GM18511 (cell line): Measurements from ENCODE around the gene RBM39.
"Not testable (repeated sequence)": the region's sequence is repeated elsewhere in the genome, so short reads cannot be mapped to it uniquely, and the experiment has no call there.

Experiments
- ATAC-seq: cut with Tn5 transposase; IDR thresholded peaks from one replicate; pipeline ENCODE4 v1.9.1; 2021; ENCODE audit warnings: mild to moderate bottlenecking, moderate library complexity; ENCODE audit not compliant: unreplicated experiment

Gene RBM39

GRCh38 chr20:35726842-35727711 lies 15.0 kb downstream of the RBM39 start:
- no peak for ATAC-seq

DNA sequence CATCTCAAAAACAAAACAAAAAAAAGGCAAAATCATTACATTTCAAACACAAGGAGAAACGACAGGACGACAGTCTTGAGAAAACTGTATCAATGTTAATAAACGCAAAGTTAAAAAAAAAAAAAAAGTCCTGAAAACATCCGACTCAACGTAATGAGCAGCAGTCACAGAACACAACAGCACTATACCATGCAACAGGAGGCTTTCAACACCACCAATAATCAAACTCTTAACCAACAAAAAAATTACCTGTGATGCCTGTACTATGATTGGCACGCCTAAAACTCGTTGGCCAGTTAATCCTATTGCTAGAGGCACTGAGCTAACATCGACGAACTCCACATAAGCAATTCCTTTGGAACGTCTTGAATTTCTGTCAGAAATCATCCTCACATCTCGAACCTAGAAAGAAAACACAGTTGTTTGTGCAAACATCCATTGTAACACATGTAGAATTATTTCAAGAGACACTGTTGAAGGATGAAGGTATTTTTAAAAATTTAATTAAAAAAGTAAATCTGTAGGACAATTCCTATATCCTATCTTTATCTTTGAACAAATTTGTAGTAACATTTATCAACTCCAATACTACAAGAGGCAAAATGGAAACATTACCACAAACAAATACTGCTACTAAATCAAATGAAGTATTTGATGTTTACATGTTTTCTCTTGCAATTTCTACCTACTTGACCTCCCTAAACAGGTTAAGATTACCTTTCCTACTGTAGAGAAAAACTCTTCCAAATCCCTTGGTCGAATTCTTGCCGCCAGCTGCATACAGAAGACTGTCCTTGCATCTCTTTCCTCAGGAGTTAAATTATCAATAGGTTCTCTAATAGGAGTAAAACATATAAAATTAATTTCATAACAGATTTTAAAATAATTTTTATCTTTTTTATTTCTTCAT lies 17.5 kb downstream of the RBM39 start:
- no peak for ATAC-seq

DNA sequence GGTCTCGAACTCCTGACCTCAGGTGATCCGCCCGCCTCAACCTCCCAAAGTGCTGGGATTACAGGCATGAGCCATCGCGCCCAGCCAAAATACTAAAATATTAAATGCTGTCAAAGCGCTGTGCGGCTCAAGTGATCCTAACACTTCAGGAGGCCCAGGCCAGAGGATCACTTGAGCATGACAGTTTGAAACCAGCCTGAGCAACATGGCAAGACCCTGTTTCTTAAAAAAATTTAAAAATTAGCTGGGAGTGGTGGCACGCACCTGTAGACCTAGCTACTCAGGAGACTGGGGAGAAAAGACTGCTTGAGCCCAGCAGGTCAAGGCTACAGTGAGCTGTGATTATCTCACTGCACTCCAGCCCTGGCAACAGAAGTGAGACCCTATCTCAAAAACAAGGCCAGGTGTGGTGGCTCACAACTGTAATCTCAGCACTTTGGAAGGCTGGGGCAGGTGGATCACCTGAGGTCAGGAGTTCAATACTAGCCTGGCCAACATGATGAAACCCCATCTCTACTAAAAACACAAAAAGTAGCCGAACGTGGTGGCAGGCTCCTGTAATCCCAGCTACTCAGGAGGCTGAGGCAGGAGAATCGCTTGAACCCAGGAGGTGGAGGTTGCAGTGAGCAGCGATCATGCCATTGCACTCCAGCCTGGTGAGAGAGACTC lies 18.3 kb downstream of the RBM39 start:
- not testable (repeated sequence) for ATAC-seq

GRCh38 chr20:35723275-35723639 lies 18.8 kb downstream of the RBM39 start:
- ATAC-seq = not testable (repeated sequence)

GRCh38 chr20:35721621-35722020 lies 20.4 kb downstream of the RBM39 start:
- no peak for ATAC-seq

DNA sequence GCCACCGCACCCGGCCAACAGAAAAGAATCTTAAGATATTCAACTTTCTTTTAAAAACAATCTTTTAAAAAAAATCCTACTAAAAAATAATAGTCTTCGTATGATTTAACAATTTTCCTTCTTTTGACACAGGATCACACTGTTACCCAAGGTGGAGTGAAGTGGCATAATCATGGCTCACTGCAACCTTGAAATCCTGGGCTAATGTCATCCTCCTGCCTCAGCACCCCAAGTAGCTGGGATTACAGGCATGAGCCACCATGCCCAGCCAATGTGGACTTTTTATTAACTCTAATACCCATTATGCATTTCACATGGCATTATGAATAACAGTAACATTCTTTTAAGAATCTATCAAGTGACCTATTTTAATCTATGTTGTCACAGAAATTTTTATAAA lies 20.8 kb downstream of the RBM39 start:
- ATAC-seq = no peak

DNA sequence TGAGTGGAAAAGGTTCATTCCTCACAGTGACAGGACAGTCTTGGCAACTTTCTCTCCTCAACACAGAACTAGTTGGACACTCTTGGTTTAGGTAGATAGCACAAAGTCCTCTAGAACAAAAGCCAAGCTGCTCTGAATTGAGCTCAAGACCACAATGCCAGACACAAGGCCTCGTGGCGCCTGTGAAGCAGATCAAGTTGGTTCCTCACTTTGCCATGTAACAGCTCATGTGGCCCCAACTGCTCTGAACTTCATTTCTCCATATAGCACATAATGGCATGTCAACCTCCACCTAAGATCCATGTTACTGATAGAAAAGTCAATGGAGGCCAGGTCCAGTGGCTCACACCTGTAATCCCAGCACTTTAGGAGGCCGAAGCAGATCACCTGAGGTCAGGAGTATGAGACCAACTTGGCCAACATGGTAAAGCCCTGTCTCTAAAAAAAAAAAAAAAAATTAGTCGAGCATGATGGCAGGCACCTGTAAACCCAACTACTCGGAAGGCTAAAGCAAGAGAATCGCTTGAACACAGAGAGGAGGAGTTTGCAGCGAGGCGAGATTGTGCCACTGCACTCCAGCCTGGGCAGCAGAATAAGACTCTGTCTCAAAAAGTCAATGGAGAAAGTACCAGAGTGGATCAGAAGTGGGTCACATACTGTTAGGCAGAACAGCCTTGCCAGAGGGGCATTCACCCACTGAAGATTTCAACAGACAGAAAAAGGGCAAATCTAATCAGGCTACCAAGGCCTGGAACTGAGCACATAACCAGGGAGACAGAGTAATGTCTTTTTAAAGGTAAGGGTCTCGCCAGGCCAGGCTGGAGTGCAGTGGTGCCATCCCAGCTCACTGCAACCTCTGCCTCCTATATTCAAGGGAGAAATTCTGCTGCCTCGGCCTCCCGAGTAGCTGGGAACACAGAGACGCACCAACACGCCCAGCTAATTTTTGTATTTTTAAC lies 21.6 kb downstream of the RBM39 start:
- ATAC-seq = no peak

DNA sequence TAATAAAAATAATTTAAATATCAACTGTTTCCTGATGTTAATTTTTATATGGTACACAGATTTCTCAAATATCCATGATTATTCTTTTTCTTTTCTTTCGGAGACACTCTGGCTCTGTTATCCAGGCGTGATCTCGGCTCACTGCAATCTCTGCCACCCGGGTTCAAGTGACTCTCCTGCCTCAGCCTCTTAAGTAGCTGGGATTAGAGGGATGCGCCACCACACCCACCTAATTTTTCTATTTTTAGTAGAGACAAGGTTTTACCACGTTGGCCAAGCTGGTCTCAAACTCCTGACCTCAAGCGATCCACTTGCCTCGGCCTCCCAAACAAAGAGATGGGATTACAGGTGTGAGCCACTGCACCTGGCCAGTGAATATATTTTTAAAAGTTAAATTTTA lies 22.3 kb downstream of the RBM39 start:
- ATAC-seq = no peak

- no peak for ATAC-seq
Measured at GRCh38 chr20:35718972-35719635, 23.0 kb downstream of the RBM39 start.

GRCh38 chr20:35718321-35718720 lies 23.7 kb downstream of the RBM39 start:
- ATAC-seq = not testable (repeated sequence)

GRCh38 chr20:35716330-35716729 lies 25.7 kb downstream of the RBM39 start:
- ATAC-seq = no peak

DNA sequence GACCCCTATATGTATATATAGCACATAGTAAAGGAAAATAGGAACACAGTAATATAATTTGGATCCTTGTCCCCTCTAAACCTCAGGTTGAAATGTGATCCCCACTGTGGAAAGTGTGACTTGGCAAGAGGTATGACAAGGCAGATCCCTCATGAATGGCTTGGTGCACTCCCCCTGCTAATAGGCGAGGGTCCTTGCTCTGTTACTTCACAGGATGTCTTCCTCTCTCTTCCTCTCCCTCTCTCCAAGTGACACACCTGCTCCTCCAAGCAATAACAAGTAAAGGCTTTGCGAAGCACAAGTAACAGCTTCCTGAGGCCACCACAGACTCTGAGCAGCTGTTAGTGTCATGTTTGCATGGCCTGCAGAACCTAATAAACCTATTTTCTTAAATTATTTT lies 26.4 kb downstream of the RBM39 start:
- no peak for ATAC-seq

- no peak for ATAC-seq
Measured at GRCh38 chr20:35714127-35714526, 27.9 kb downstream of the RBM39 start.

DNA sequence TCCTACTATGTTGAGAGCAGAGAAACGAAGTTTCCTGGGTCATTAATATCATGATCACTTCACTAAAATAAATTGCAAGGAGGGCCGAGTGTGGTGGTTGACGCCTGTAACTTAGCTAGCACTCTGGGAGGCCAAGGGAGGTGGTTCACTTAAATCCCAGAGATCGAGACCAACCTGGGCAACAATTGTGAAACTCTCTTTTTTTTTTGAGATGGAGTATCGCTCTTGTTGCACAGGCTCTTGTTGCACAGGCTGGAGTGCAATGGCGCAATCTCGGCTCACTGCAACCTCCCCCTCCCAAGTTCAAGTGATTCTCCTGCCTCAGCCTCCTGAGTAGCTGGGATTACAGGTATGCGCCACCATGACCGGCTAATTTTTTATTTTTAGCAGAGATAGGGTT lies 28.9 kb downstream of the RBM39 start:
- ATAC-seq = not testable (repeated sequence)

DNA sequence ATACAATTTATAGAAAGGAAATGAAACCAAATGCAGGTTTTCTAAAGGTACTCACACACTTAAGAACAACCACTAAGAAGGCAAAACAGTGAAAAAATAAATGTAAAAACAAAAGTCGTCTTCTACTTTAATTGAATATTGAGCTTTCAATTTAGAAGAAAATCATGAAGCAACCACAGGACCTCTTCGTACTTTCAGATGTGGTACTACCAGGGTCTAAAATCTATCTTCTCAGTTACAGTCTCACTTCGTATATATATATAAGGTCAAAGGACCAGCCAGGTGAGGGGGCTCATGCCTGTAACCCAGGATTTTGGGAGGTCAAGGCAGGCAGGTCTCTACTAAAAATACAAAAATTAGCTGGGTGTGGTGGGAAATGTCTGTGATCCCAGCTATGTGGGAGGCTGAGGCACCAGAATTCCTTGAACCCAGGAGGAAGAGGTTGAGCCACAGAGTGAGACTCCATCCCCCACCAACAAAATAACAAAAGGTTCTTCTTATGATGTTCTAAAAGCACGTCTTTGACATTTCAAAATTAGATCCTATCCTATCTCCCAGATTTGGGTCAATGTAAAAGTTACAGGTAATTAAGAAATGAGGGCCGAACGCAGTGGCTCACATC lies 30.4 kb downstream of the RBM39 start:
- ATAC-seq = no peak

GRCh38 chr20:35710884-35711587 lies 31.0 kb downstream of the RBM39 start:
- ATAC-seq = no peak

- no peak for ATAC-seq
Measured at GRCh38 chr20:35710039-35710438, 32.0 kb downstream of the RBM39 start.

DNA sequence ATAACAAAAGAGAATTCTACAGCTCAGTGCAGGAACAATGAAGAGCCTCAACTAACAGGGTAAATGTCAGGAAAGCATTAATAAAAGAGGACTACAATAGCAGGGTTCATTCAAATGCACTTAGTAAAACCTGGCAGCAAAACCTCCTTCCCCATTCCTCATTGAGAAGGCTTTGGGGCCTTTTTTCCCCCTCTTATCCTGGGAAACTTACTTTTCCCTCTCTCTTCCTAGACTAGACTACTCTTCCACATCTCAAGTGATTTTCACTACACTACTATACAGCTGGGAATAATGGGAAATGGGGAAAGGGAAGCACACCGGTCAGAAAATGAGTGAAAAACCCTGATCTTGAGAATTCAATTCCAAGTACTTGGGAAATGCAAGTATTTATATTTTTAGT lies 32.8 kb downstream of the RBM39 start:
- no peak for ATAC-seq

DNA sequence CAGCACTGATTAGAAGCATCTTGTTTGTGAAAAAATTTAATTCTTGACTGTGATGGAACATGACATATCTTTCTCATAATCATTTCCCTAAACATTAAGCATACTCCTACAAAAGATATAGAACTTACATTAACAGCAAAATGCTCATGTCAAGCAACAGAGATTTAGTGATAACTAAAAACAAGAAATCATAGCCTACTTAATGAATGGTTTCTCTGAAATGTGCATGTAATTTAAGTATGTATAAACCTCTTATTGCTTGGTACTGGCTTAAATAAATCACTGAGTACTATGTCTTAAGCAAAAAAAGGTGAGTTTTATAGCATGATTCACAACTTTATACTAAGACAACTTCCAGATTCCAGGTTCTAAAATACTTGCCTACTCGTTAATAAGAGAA lies 33.6 kb downstream of the RBM39 start:
- no peak for ATAC-seq
